Stomach (tissue), 9 donors: ENCODE measurements around the gene SPNS2. TPM values are rescaled to one million over a fixed set of nuclear protein-coding genes. Genes with fewer than 3 reads are reported as not detected.

Source experiments
- DNase-seq, 2 donors: peaks; one replicate each; pipeline versions ENCODE4 v3.0.0 to v3.0.0-alpha.2; 2013 to 2019
- H3K27ac ChIP-seq, 5 donors: fragments of 200-600 bp in 4 of 5; sonication (generic) in 4 of 5; one replicate each; pipeline ENCODE4 v1.5.1; 2013 to 2019; ENCODE audit warnings: mild to moderate bottlenecking in 1 of 5, moderate library complexity in 1 of 5
- H3K27me3 ChIP-seq, 3 donors: fragments of 200-600 bp; sonication (generic); one replicate each; pipeline ENCODE4 v1.5.1; 2017 to 2019; ENCODE audit warnings: mixed run types in 1 of 3
- H3K36me3 ChIP-seq, 4 donors: fragments of 200-600 bp; sonication (generic); 1 replicate in 3 of 4; 2 replicates in 1 of 4; pipeline ENCODE4 v1.5.1; 2016 to 2019
- H3K4me1 ChIP-seq, 4 donors: fragments of 200-600 bp; sonication (generic); one replicate each; pipeline ENCODE4 v1.5.1; 2016 to 2019
- H3K4me3 ChIP-seq, 4 donors: fragments of 200-600 bp; sonication (generic) in 3 of 4; one replicate each; pipeline ENCODE4 v1.5.1; 2016 to 2019; ENCODE audit warnings: mild to moderate bottlenecking in 1 of 4
- H3K9me3 ChIP-seq, 4 donors: fragments of 200-600 bp; sonication (generic); one replicate each; pipeline ENCODE4 v1.5.1; 2016 to 2019
- EP300 ChIP-seq: sonication (generic); formaldehyde crosslinking; IDR thresholded peaks from one replicate; pipeline ENCODE4 v1.6.1; 2017; ENCODE audit warnings: antibody characterized with exemption
- POLR2A ChIP-seq, 4 donors: fragments of 450-650 bp; IDR thresholded peaks; one replicate each; pipeline ENCODE4 v1.6.1; 2016; ENCODE audit warnings: antibody characterized with exemption in 4 of 4, control low read depth in 2 of 4, mild to moderate bottlenecking in 1 of 4, moderate library complexity in 1 of 4
- POLR2AphosphoS5 ChIP-seq, 3 donors: sonication (generic); formaldehyde crosslinking; IDR thresholded peaks; one replicate each; pipeline ENCODE4 v1.6.1; 2016; ENCODE audit warnings: antibody characterized with exemption in 3 of 3
- WGBS, 5 donors: extraction: QIAGEN DNeasy Blood & Tissue Kit in 3 of 5; methylation state at CpG; one replicate each; pipeline versions ENCODE4 v1.1.5 to v1.1.7; 2013 to 2018; 5-methylcytosine and 5-hydroxymethylcytosine counted together
- intact Hi-C: fragments of 100-400 bp; cut with DNase I; formaldehyde crosslinking; loops from one replicate; pipeline ENCODE4 v1.15.1; 2023; ENCODE audit warnings: low total_unique reads
- polyA plus RNA-seq, 3 donors: library from polyadenylated mRNA; stranded (reverse); fragments of 200-250 nt; gene quantifications; one replicate each; pipeline ENCODE4 v1.2.3, GENCODE V29; 2013
- total RNA-seq, 5 donors: library from RNA; depleted of rRNA; stranded (reverse); fragments of >200 nt; gene quantifications; one replicate each; pipeline versions ENCODE4 v1.1.0 to v1.2.3, GENCODE V29; 2014 to 2016
- TF ChIP-seq, protein P1 (sequence below), 7 experiments: fragments of 450-650 bp in 4 of 7; fragments of 200-600 bp in 3 of 7; sonication (generic) in 3 of 7; IDR thresholded peaks; one replicate each; pipeline ENCODE4 v1.5.1; 2016 to 2019; ENCODE audit warnings: antibody characterized with exemption in 7 of 7, control low read depth in 2 of 7, mild to moderate bottlenecking in 1 of 7
- donor health status: healthy with polysubstance abuse.
- donor health status: Bipolar disorder and iron deficiency.
- donor health status: healthy.

The SPNS2 gene
- total and polyA plus RNA-seq, 8 donors = 4.1 to 67.7 (median 24.3) TPM

DNA sequence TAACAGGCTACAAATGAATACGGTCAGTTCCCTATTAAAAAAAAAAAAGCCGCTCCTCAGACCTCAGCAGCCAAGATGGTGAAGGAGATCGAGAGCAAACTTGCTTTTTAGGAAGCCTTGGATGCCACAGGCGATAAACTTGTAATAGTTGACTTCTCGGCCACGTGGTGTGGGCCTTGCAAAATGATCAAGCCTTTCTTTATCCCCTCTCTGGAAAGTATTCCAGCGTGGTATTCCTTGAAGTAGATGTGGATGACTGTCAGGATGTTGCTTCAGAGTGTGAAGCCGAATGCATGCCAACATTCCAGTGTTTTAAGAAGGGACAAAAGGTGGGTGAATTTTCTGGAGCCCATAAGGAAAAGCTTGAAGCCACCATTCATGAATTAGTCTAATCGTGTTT, 73.5 kb downstream of the SPNS2 start:
- H3K27me3 ChIP-seq = peaks cover 0 to 3% (median 0%) of the 10 kb centered on the region in 3 donors
- 77 to 83% (median 78%) methylated on average over 9 of the region's 9 CpGs for WGBS, 5 donors

DNA sequence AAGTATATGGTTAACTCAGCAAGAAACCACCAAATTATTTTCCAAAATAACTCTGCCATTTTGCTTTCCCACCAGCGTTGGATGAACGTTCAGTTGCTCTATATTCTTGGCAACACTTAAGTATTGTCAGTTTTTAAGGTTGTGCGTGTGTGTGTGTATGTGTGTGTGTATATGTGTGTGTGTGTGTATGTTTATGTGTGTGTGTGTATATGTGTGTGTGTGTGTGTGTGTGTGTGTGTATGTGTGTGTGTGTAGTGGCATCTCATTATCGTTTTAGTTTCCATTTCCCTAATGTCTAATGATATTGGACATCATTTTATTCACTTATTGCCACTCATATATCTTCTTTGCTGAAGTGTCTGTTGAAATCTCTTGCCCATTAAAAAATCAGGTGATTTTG, 74.4 kb downstream of the SPNS2 start:
- DNase-seq = no peak
- peaks cover 0 to 6% (median 0%) of the 10 kb centered on the region in 3 donors for H3K27me3 ChIP-seq
- intact Hi-C loops = loop anchor here (5.0 kb wide), 1 partner anchor 49 kb away; no protein-coding TSS in a partner anchor
- H3K4me3 ChIP-seq = no peak overlapping the region
- H3K4me1 ChIP-seq = no peaks in the 10 kb centered on the region
- H3K36me3 ChIP-seq = no peaks in the 10 kb centered on the region
- H3K9me3 ChIP-seq = no peaks in the 10 kb centered on the region
- 73 to 84% (median 77%) methylated on average over 4 of the region's 4 CpGs for WGBS, 5 donors
- no peak for TF ChIP-seq POLR2AphosphoS5 (IDR thresholded peaks at IDR 0.05)
- TF ChIP-seq POLR2A (IDR thresholded peaks at IDR 0.05) = no peak
- TF ChIP-seq EP300 = no peak
- TF ChIP-seq, protein P1, sequence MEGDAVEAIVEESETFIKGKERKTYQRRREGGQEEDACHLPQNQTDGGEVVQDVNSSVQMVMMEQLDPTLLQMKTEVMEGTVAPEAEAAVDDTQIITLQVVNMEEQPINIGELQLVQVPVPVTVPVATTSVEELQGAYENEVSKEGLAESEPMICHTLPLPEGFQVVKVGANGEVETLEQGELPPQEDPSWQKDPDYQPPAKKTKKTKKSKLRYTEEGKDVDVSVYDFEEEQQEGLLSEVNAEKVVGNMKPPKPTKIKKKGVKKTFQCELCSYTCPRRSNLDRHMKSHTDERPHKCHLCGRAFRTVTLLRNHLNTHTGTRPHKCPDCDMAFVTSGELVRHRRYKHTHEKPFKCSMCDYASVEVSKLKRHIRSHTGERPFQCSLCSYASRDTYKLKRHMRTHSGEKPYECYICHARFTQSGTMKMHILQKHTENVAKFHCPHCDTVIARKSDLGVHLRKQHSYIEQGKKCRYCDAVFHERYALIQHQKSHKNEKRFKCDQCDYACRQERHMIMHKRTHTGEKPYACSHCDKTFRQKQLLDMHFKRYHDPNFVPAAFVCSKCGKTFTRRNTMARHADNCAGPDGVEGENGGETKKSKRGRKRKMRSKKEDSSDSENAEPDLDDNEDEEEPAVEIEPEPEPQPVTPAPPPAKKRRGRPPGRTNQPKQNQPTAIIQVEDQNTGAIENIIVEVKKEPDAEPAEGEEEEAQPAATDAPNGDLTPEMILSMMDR (IDR thresholded peaks at IDR 0.05) = no peak
- H3K27ac ChIP-seq = no peak overlapping the region

More for the DNA sequence above, 73.5 kb downstream of the SPNS2 start:
- H3K4me3 ChIP-seq = no peak overlapping the region
- TF ChIP-seq EP300 (no peak), POLR2A (IDR thresholded peaks at IDR 0.05) (no peak), POLR2AphosphoS5 (IDR thresholded peaks at IDR 0.05) (no peak)
- TF ChIP-seq, protein P1 (IDR thresholded peaks at IDR 0.05) = no peak
- H3K4me1 ChIP-seq = no peaks in the 10 kb centered on the region
- intact Hi-C loops = loop anchor here (5.0 kb wide), 1 partner anchor 50 kb away; no protein-coding TSS in a partner anchor
- H3K27ac ChIP-seq = no peak overlapping the region
- DNase-seq = no peak
- H3K36me3 ChIP-seq = no peaks in the 10 kb centered on the region
- no peaks in the 10 kb centered on the region for H3K9me3 ChIP-seq

DNA sequence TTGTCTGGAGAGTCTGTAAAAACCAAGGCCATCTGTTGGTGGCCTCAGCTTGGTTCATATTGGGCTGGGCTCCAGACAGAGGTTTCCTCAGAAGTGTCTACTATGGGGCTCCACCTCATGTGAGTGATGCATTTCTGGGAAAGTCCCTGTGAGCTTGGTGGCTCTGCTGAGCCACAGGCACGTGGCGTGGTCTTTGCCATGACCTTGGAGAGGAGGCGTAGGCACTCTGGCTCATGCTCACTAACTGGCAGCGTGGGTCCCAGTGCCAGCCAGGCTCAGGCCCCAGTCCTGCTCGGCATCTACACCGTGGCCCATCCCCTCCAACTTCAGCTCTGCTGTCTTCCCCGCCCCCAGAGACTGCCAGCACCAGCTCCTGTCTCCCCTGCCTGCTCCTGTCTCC, 75.0 kb downstream of the SPNS2 start:
- 45 to 73% (median 60%) methylated on average over 7 of the region's 7 CpGs for whole genome bisulfite sequencing, 5 donors
- H3K4me3 ChIP-seq = no peak overlapping the region
- intact Hi-C loops = loop anchor here (5.0 kb wide), 1 partner anchor 49 kb away; no protein-coding TSS in a partner anchor
- H3K4me1 ChIP-seq = no peaks in the 10 kb centered on the region
- H3K9me3 ChIP-seq = no peaks in the 10 kb centered on the region
- no peaks in the 10 kb centered on the region for H3K36me3 ChIP-seq
- TF ChIP-seq POLR2AphosphoS5 (IDR thresholded peaks at IDR 0.05) (no peak), EP300 (no peak), POLR2A (IDR thresholded peaks at IDR 0.05) (no peak)
- no peak overlapping the region for H3K27ac ChIP-seq
- H3K27me3 ChIP-seq = peaks cover 0 to 6% (median 0%) of the 10 kb centered on the region in 3 donors
- no peak for DNase-seq

DNA sequence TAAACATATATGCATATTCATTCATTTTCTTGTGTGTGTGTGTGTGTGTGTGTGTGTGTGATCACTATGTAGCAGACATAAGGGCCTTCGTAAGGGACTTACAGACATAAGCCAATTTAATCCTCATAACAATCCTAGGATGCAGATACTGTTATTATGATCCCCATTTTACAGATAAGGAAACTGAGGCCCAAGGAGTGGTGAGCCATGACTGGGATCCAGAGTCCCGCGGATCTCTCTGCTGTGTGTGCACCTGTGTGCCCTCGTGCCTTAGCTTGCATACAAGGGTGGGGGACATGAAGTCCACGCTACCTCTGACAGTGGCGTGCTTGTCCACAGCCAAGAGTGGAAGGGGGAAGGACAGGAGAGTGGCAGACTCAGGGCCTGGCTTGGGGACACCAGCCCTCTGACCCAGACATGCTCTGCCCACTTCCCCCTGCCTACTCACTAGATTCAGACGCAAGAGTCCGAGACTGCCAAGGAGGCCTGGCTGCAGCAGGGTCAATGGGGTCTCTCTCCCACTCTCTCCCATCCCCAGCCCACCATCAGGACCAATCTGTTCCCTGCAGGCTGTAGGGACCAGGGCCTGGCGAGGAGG, 75.9 kb downstream of the SPNS2 start:
- no peak for DNase-seq
- peaks cover 0 to 6% (median 0%) of the 10 kb centered on the region in 3 donors for H3K27me3 ChIP-seq
- intact Hi-C loops = loop anchor here (5.0 kb wide), 1 partner anchor 48 kb away; no protein-coding TSS in a partner anchor
- H3K4me3 ChIP-seq = no peak overlapping the region
- H3K9me3 ChIP-seq = no peaks in the 10 kb centered on the region
- 91 to 96% (median 94%) methylated on average over 9 of the region's 9 CpGs for WGBS, 5 donors
- no peak for TF ChIP-seq POLR2AphosphoS5 (IDR thresholded peaks at IDR 0.05)
- no peak for TF ChIP-seq POLR2A (IDR thresholded peaks at IDR 0.05)
- TF ChIP-seq, protein P1 (IDR thresholded peaks at IDR 0.05) = no peak
- H3K27ac ChIP-seq = no peak overlapping the region
- H3K4me1 ChIP-seq = no peaks in the 10 kb centered on the region
- H3K36me3 ChIP-seq = no peaks in the 10 kb centered on the region

DNA sequence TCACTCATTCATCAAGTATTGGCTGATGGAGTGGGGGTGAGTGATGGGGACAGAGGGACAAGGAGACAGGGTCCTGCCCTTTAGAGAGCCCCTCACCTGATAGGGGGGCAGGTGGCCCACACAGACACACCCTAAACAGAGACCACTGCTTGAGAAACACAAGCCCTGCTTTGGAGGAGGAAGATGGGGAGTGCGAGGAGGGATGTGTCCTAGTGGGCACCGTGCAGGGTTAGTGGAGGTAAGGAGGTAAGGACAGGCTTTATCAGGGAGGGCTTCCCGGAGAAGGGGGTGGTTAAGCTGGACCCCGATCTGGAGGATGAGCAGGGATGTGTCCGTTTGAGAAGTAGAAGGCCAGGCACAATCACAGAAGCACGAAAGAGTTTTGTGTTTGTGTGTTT, 77.5 kb downstream of the SPNS2 start:
- 79 to 87% (median 83%) methylated on average over 6 of the region's 6 CpGs for WGBS, 5 donors
- peaks cover 0 to 17% (median 0%) of the 10 kb centered on the region in 3 donors for H3K27me3 ChIP-seq
- no peak overlapping the region for H3K27ac ChIP-seq
- no peak for TF ChIP-seq POLR2A (IDR thresholded peaks at IDR 0.05)
- no peak for TF ChIP-seq POLR2AphosphoS5 (IDR thresholded peaks at IDR 0.05)
- TF ChIP-seq EP300 = no peak
- no peak overlapping the region for H3K4me3 ChIP-seq
- no peaks in the 10 kb centered on the region for H3K9me3 ChIP-seq
- intact Hi-C loops = no loop called here
- H3K36me3 ChIP-seq = no peaks in the 10 kb centered on the region
- DNase-seq = no peak
- H3K4me1 ChIP-seq = no peaks in the 10 kb centered on the region
